Measurements from ENCODE around the gene TP53I11. TPM values are rescaled to one million over a fixed set of nuclear protein-coding genes. Genes with fewer than 3 reads are reported as not detected.

TP53I11 gene
- total RNA-seq, 2 donors from 2014 or later: 3.2 to 12.2 TPM

DNA sequence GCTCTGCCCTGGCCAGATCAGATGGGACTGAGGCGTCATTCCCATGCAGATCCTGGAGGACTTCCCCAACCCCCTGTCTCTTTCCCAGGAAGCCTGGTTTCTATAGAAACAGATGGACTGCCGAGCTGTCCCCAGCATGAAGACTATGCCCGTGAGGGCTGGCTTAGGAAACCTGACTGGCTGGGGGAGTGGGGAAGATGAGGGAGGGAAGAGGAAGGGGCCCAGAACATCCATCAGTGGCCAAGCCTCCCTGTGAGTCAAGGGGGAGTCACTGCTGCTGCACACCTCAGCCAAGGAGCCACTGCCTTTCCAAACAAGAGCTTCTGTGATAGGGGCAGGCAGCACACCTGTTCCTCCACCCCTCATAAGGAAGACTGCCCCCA is 5.8 kb downstream of the TP53I11 start:
- Mint-ChIP-seq H3K4me1 (ENCODE audit: low read depth in 2 of 2) (peaks cover 9 to 13% of the 10 kb centered on the region in 2 donors), H3K9me3 (no peaks in the 10 kb centered on the region), H3K36me3 (no peaks in the 10 kb centered on the region), H3K27ac (no peak overlapping the region), H3K4me3 (no peak overlapping the region), H3K27me3 (peaks cover 8 to 11% of the 10 kb centered on the region in 2 donors)
- ATAC-seq (no peak), DNase-seq (ENCODE audit: low spot score) (no peak)

DNA sequence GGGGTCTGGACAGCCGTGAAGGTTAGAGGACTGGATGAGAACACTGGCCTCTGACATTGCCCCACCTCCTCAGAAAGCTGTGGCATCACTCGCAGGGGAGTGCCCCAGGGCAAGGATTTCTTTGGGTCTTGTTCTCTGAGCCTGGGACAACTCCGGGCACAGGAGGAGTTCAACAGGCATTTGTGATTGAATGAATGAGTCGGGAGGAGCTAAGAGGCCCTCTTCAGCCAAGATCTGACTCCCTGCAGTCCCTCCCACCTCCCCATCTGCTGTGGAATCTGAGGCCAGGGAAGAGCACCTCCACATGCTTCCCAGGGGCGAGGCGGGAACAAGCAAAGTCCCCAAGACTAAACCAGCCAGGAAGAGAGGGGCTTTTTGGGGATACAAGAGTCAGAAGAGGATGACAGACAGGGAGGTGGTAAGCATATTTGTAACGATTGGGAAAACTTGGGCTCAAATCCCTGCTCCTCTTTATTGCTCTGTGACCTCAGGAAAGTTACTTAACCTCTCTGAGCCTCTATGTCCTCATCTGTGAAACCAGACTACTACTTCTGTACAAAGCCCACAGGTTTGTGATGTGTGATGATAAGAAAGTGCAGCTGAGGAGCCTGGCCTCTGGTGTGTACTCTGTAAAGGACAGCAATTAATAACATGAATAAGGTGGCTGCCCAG is 6.4 kb downstream of the TP53I11 start:
- no peak for DNase-seq (ENCODE audit: low spot score)
- Mint-ChIP-seq H3K27me3 (peaks cover 8 to 11% of the 10 kb centered on the region in 2 donors), H3K4me1 (ENCODE audit: low read depth in 2 of 2) (peaks cover 9 to 13% of the 10 kb centered on the region in 2 donors), H3K27ac (no peak overlapping the region), H3K36me3 (no peaks in the 10 kb centered on the region), H3K4me3 (no peak overlapping the region), H3K9me3 (no peaks in the 10 kb centered on the region)
- no peak for ATAC-seq

DNA sequence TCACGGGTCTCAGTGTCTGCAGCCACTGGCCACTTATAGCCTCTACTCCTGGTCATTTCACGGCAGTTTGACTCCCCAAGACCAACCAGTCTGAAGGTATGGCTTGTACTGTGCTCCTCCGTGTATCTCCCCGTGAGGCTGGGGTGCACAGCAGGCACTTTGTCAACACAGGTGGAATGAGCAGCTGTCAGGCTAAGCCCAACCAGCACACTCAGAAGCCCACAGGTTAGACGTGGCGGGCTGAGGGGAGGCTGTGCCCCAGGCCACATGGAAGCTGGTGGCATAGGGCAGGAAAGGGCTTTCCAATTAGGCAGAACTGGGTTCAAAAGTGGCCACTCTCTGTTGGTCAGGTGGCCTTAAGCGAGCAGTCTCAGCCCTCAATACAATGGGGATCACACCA is 7.0 kb downstream of the TP53I11 start:
- peaks cover 9 to 13% of the 10 kb centered on the region in 2 donors for H3K4me1 Mint-ChIP-seq (ENCODE audit: low read depth in 2 of 2)
- DNase-seq (ENCODE audit: low spot score) (no peak), ATAC-seq (no peak)
- no peaks in the 10 kb centered on the region for H3K36me3 Mint-ChIP-seq
- H3K27ac Mint-ChIP-seq: no peak overlapping the region
- H3K9me3 Mint-ChIP-seq: no peaks in the 10 kb centered on the region
- H3K4me3 Mint-ChIP-seq: no peak overlapping the region
- H3K27me3 Mint-ChIP-seq: peaks cover 8 to 11% of the 10 kb centered on the region in 2 donors

DNA sequence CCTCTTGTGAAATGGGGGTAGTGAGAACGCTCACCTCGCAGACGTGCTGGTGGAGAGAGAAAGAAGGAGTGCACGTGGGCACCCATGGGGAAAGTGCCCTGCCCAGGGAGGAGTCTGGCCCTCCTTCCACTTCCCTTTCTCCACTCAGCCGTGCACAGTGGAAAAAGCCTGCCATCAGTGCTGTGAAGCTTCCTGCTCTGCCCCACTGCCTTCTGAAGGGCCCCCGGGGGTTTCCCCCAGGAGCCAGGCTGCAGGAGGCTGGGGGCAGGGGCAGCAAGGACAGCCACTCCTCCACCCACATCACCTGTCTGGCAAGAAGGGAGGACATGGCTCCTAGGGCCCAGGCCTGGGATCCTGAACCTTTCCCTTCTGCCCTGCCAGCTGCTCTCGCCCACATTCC is 7.6 kb downstream of the TP53I11 start:
- peaks cover 9 to 13% of the 10 kb centered on the region in 2 donors for H3K4me1 Mint-ChIP-seq (ENCODE audit: low read depth in 2 of 2)
- H3K36me3 Mint-ChIP-seq: no peaks in the 10 kb centered on the region
- ATAC-seq (peak in 1 of 2 donors; percentile 11), DNase-seq (ENCODE audit: low spot score) (no peak)
- peaks cover 8 to 11% of the 10 kb centered on the region in 2 donors for H3K27me3 Mint-ChIP-seq
- no peaks in the 10 kb centered on the region for H3K9me3 Mint-ChIP-seq
- peak overlapping the region in 1 of 2 donors; percentile 17 for H3K27ac Mint-ChIP-seq
- no peak overlapping the region for H3K4me3 Mint-ChIP-seq

DNA sequence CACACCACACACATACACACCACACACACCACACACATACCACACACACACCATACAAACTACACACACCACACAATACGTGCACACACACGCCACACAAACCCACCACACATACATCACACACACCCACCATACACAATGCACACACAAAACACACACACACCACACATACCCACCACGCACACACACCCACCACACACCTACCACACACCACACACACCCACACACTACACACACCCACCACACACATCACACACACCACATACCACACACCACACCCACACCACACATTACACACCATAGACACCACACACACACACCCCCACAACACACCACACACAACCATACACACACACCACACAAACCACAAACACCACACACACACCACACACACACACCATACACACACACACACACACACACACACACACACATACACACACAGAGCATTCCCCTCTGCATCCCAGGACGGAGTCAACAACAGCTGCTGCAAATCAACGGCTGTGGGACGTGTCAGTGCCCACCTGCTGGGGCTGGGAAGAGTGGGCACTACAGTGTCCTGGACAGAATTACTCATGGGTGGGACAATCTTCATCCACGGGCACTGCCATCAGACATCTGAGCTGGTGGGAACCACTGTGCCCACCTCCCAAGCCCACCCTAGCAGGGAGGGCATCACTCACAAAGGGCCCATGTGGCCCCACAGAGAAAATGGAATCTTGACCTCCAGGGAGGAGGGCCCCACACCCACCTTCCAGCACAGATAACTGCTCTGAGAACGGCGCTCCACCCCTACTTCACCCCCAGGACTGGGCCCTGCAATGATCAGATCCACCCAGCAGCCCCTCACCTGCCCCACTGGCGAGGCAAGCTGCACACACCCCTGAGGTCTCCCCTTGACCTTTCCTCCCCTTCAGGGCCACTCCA is 8.4 kb downstream of the TP53I11 start:
- Mint-ChIP-seq H3K27ac (peak overlapping the region in 1 of 2 donors; percentile 17), H3K4me1 (ENCODE audit: low read depth in 2 of 2) (peaks cover 9 to 13% of the 10 kb centered on the region in 2 donors)
- ATAC-seq: no peak

DNA sequence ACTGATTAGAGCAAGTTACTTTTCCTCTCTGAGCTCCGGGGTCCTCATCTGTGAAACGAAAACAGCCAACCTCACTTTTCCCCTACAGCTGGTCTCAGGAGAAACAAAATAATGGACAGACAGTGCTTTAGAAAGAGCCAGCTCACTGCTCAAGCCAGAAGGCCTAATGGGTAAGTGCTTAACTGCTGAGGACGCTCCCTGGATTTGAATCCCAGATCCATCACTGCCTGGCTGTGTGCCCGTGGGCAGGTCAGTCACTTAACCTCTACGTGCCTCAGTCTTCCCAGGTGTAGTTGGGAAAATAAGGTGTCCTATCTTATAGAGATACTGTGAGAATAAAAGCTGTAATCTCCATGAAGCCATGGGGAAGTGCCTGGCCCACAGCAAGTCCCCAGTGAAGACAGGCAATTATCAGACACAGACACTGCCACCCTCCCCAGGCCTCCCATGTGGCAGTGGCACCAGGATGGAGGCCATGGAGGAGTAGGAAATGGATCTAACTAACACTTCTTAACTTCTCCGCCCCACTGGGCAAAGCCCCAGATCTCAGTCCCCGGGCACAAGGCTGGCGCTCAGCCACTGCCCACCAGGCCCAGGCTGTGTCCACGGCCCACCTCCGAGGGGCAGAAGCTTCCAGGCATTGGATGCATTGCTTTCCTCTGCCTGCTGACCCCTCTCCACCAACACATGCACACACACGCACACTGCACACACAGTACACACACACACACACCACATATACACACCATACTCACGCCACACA is 9.2 kb downstream of the TP53I11 start:
- DNase-seq (ENCODE audit: low spot score) (no peak), ATAC-seq (no peak)
- H3K27me3 Mint-ChIP-seq: peaks cover 8 to 11% of the 10 kb centered on the region in 2 donors
- H3K36me3 Mint-ChIP-seq: no peaks in the 10 kb centered on the region
- H3K4me1 Mint-ChIP-seq (ENCODE audit: low read depth in 2 of 2): peaks cover 9 to 13% of the 10 kb centered on the region in 2 donors
- H3K9me3 Mint-ChIP-seq: no peaks in the 10 kb centered on the region
- H3K4me3 Mint-ChIP-seq: no peak overlapping the region
- H3K27ac Mint-ChIP-seq: peak overlapping the region in 1 of 2 donors; percentile 17

More for the DNA sequence above, 8.4 kb downstream of the TP53I11 start:
- Mint-ChIP-seq H3K27me3 (peaks cover 8 to 11% of the 10 kb centered on the region in 2 donors), H3K36me3 (no peaks in the 10 kb centered on the region), H3K9me3 (no peaks in the 10 kb centered on the region), H3K4me3 (no peak overlapping the region)
- DNase-seq (ENCODE audit: low spot score): no peak

DNA sequence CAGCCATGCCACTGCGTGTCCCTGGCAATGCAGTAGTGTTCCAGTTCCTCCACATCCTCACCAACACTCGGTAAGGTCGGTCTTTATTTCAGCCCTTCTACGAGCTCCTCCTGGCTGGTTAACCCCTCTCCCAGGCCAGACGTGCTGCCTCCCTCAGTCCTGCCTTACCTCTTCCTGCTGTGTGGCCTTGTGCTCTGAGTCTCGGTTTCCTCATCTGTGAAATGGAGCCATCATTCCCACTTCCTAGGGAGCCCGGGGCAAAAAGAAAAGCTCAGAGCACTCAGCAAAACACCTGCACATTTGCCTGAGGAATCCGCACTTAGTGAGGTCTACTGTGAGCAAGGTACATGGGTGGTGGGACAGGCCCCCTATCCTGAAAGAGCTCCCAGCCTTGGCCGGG is 9.8 kb downstream of the TP53I11 start:
- Mint-ChIP-seq H3K9me3 (no peaks in the 10 kb centered on the region), H3K36me3 (no peaks in the 10 kb centered on the region), H3K4me1 (ENCODE audit: low read depth in 2 of 2) (peaks cover 9 to 13% of the 10 kb centered on the region in 2 donors), H3K4me3 (no peak overlapping the region), H3K27ac (no peak overlapping the region), H3K27me3 (peaks cover 8 to 11% of the 10 kb centered on the region in 2 donors)
- DNase-seq (ENCODE audit: low spot score) (no peak), ATAC-seq (no peak)

DNA sequence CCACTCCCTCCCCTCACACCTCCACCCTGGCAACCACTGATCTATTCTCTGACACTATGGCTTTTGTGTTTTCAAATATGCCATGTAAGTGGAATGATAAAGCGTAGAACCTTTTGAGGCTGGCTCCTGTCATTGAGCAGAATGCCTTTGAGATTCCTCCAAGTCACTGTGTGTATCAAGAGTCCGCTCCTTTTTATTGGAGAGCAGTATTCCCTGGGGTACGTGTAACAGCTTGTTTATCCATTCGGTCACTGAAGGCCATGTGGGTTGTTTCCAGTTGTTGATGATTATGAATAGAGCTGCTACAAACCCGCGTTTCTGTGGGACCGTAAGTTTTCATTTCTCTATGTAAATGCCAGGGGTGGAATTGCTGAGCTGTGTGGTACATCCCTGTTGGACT is 10.3 kb downstream of the TP53I11 start:
- peaks cover 9 to 13% of the 10 kb centered on the region in 2 donors for H3K4me1 Mint-ChIP-seq (ENCODE audit: low read depth in 2 of 2)
- H3K27ac Mint-ChIP-seq: no peak overlapping the region
- no peak for DNase-seq (ENCODE audit: low spot score)
- H3K27me3 Mint-ChIP-seq: peaks cover 8 to 11% of the 10 kb centered on the region in 2 donors
- H3K36me3 Mint-ChIP-seq: no peaks in the 10 kb centered on the region
- H3K9me3 Mint-ChIP-seq: no peaks in the 10 kb centered on the region
- H3K4me3 Mint-ChIP-seq: no peak overlapping the region
- ATAC-seq: no peak

DNA sequence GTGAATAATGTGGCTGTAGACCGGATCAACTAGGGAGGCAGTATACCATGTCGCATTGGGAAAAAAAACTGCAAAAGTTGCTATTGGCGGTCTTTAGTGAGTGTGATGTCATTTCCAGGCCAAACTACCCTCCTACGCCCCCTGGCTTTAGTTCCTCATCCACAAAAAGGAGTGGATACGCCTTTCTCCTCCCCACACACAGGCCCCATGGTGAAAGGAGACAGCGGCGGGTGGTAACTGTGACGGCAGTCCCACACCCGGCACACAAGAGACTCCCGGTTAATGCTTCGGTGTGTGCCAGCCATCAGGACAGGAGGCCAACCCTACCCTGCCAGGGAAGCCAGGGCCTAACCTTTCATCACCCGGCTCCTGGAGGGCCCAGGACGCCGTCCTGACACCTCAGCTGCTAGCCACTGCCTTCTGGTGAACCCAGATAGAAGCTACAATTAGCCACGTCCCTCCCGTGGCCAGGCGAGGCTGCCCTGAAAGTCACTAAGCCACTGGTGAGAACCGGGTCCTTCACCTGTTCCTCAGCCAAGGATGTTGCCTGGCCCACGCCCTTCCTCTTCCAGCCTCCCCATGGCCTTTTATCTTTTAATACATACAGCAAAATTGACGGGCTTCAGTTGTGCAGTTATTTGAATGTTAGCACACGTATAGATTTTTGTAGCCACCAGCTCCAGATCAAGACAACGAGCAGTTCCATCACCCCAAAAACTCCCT is 10.8 kb downstream of the TP53I11 start:
- Mint-ChIP-seq H3K27me3 (peaks cover 8 to 11% of the 10 kb centered on the region in 2 donors), H3K36me3 (no peaks in the 10 kb centered on the region), H3K4me1 (ENCODE audit: low read depth in 2 of 2) (peaks cover 9 to 13% of the 10 kb centered on the region in 2 donors), H3K27ac (no peak overlapping the region), H3K9me3 (no peaks in the 10 kb centered on the region), H3K4me3 (no peak overlapping the region)
- DNase-seq (ENCODE audit: low spot score) (no peak), ATAC-seq (no peak)

DNA sequence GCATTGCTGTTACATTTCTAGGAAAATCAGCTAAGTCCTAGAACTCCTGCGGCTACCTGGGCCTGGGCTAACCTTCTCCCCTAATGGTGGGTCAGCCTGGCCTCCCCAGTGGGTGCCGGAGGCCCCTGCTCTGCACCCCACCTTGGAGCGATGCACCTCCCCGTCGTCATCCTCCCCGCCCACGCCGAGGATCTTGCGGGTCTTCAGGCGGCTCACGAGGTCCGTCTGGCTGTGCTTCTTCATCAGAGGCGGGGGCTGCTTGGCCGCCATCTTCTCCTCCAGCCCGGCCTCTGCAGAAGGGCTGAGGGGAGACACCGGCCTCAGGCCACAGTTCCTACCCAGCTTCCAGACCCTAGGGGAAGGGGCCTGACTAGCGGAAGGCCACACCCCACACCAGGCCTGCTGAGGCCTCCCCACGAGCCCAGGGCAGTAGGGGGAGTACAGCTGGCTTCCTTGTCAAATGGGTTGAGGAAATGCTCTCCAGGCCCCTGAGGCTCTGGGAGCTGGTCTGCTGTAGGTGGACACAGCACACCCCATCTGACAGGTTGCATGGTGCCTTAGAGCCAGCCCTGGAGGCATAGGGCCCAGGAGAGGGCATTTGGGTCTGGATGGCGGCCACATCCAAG is 12.5 kb downstream of the TP53I11 start:
- ATAC-seq: no peak
- Mint-ChIP-seq H3K27me3 (peaks cover 6 to 8% of the 10 kb centered on the region in 2 donors), H3K4me1 (ENCODE audit: low read depth in 2 of 2) (peaks cover 8 to 9% of the 10 kb centered on the region in 2 donors), H3K36me3 (no peaks in the 10 kb centered on the region), H3K4me3 (no peak overlapping the region), H3K27ac (no peak overlapping the region), H3K9me3 (no peaks in the 10 kb centered on the region)
- DNase-seq (ENCODE audit: low spot score): no peak

DNA sequence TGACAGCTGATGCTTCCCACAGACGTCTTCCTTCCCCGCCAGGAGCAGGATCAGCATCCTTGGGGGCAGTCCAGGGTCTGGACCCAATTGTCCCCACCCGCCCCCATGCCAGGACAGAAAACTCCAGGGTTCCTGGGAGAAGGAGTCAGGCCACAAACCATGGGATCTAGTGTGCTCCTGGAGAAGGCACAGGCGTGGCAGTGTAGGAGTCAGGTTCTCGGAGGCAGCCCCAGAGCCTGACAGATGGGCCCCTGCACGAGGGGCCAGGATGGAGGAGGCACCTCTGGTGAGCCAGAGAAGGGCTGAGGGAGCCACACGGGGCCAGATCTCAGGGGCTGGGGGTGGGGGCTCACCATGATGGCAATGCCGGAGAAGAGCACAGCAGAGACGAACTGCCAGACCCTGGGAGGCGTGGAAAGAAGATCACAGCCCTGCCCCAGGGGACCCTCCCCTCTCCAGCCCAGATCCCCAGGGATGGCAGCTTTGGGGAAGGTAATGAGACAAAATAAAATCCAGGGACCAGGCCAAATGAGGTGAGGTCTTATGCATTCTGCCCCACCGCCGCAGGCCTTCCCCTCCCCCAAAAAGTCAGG is 13.6 kb downstream of the TP53I11 start:
- Mint-ChIP-seq H3K27ac (no peak overlapping the region), H3K36me3 (no peaks in the 10 kb centered on the region), H3K27me3 (peaks cover 3% of the 10 kb centered on the region in 2 donors), H3K4me1 (ENCODE audit: low read depth in 2 of 2) (peaks cover 3 to 4% of the 10 kb centered on the region in 2 donors), H3K9me3 (no peaks in the 10 kb centered on the region), H3K4me3 (no peak overlapping the region)
- ATAC-seq (no peak), DNase-seq (ENCODE audit: low spot score) (no peak)

DNA sequence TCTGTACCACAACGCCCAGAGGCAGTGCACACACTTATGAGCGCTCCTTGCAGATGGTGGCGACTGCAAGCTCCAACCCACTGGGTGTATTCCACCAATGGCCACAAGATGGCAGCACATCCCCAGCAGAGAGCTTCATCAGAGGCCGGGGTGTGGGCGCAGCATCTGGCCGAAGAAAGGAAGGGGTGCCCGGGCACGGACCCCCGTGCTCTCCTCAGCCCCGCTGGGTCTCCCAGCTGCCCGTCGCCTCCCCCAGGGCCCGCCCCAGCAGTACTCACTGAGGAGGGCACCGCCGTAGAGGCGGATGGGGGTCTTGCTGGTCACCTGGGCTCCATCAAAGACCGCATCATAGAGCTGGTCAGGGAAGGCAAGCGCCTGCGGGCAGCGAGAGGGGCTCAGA is 14.2 kb downstream of the TP53I11 start:
- Mint-ChIP-seq H3K4me1 (ENCODE audit: low read depth in 2 of 2) (no peaks in the 10 kb centered on the region), H3K27ac (no peak overlapping the region), H3K9me3 (no peaks in the 10 kb centered on the region), H3K36me3 (no peaks in the 10 kb centered on the region), H3K27me3 (no peaks in the 10 kb centered on the region), H3K4me3 (no peak overlapping the region)
- ATAC-seq: peak; percentile 62 to 79
- DNase-seq (ENCODE audit: low spot score): peak; percentile 81
